A549 (cell line): ENCODE measurements around the gene DNAJB1. TPM values are rescaled to one million over a fixed set of nuclear protein-coding genes. Genes with fewer than 3 reads are reported as not detected.

ENCODE experiments used
- ATAC-seq, 2 experiments: fragments of 200-7000 bp in 1 of 2; fragments of >200 bp in 1 of 2; cut with Nextera tagmentation in 1 of 2; cut with Tn5 transposase in 1 of 2; 3 replicates each; pipeline versions ENCODE4 v1.8.0 to v1.9.1; 2018 to 2020; ENCODE audit warnings: mild to moderate bottlenecking in 1 of 2, moderate library complexity in 1 of 2
- CTCF ChIA-PET: fragments of 300-600 bp; sonication (Branson Sonifier 250); formaldehyde crosslinking; extraction: SDS; loops from one replicate; lab custom pipeline; 2021; ENCODE audit warnings: antibody characterized with exemption, inconsistent platforms; lab: Yijun Ruan, JAX
- POLR2A ChIA-PET: fragments of 350-600 bp; formaldehyde crosslinking; extraction: SDS; loops from one replicate; lab custom pipeline; 2021; ENCODE audit warnings: antibody characterized with exemption, inconsistent platforms; lab: Yijun Ruan, JAX
- DNase-seq, 2 experiments: peaks; one replicate each; pipeline versions ENCODE4 v3.0.0 to v3.0.0-alpha.2; 2011 to 2016; ENCODE audit warnings: low read depth in 1 of 2, low spot score in 1 of 2
- FAIRE-seq: peaks from 2 replicates; lab custom pipeline; 2011; peaks lifted over from hg19 to GRCh38; lab: Jason Lieb, UNC
- H3K27ac ChIP-seq, 2 experiments: fragments of >200 bp; sonication (Bioruptor Twin); formaldehyde crosslinking; 3 replicates each; pipeline ENCODE4 v1.5.1; 2016 to 2017
- H3K4me1 ChIP-seq: fragments of >200 bp; sonication (Bioruptor Twin); formaldehyde crosslinking; 3 replicates; pipeline ENCODE4 v1.6.1; 2016
- H3K4me2 ChIP-seq: fragments of >200 bp; sonication (Bioruptor Twin); formaldehyde crosslinking; 3 replicates; pipeline ENCODE4 v1.6.1; 2016
- H3K4me3 ChIP-seq: fragments of >200 bp; sonication (Bioruptor Twin); formaldehyde crosslinking; 3 replicates; pipeline ENCODE4 v1.5.1; 2016
- H3K9me3 ChIP-seq: fragments of >200 bp; sonication (Bioruptor Twin); formaldehyde crosslinking; 3 replicates; pipeline ENCODE4 v1.6.1; 2016
- CBX8 ChIP-seq: fragments of 200-600 bp; sonication (generic); IDR thresholded peaks from 2 replicates; pipeline ENCODE4 v1.6.1; 2016
- CHD4 ChIP-seq: fragments of 200-600 bp; sonication (generic); IDR thresholded peaks from 2 replicates; pipeline ENCODE4 v1.6.1; 2016; ENCODE audit warnings: antibody characterized with exemption, mild to moderate bottlenecking, borderline replicate concordance
- EHF ChIP-seq: fragments of 250-450 bp; sonication (Bioruptor Pico); IDR thresholded peaks from 2 replicates; pipeline ENCODE4 v1.5.0; 2020; ENCODE audit warnings: mild to moderate bottlenecking
- EHMT2 ChIP-seq: fragments of 200-600 bp; sonication (generic); IDR thresholded peaks from 2 replicates; pipeline ENCODE4 v1.6.1; 2016; ENCODE audit warnings: antibody characterized with exemption, low read depth, mild to moderate bottlenecking, moderate library complexity
- ELK1 ChIP-seq: fragments of 150-350 bp; IDR thresholded peaks from 2 replicates; pipeline ENCODE4 v1.6.1; 2014; ENCODE audit warnings: low read depth, mild to moderate bottlenecking, low read length
- FOXS1 ChIP-seq: fragments of 250-450 bp; sonication (Bioruptor Pico); IDR thresholded peaks from 2 replicates; pipeline ENCODE4 v1.5.0; 2020; ENCODE audit warnings: mild to moderate bottlenecking, moderate library complexity
- GATA3 ChIP-seq: IDR thresholded peaks from 2 replicates; pipeline ENCODE4 v1.6.1; 2012; ENCODE audit warnings: borderline replicate concordance
- HEYL ChIP-seq: fragments of 250-450 bp; sonication (Bioruptor Pico); IDR thresholded peaks from 2 replicates; pipeline ENCODE4 v1.8.0; 2021; ENCODE audit warnings: mild to moderate bottlenecking, moderate library complexity
- KDM5A ChIP-seq: fragments of 200-600 bp; sonication (generic); IDR thresholded peaks from 2 replicates; pipeline ENCODE4 v1.6.1; 2016; ENCODE audit warnings: antibody characterized with exemption, mild to moderate bottlenecking
- MYC ChIP-seq: IDR thresholded peaks from 2 replicates; pipeline ENCODE4 v1.6.1; 2012; ENCODE audit warnings: mild to moderate bottlenecking, inconsistent platforms, low read length, improper control_type of control experiment, borderline replicate concordance
- NFE2L2 ChIP-seq: fragments of 150-350 bp; conservative IDR thresholded peaks from 2 replicates; pipeline ENCODE4 v1.6.1; 2014; ENCODE audit warnings: low read length
- NPAS2 ChIP-seq: fragments of 250-450 bp; sonication (Bioruptor Pico); IDR thresholded peaks from 2 replicates; pipeline ENCODE4 v1.8.0; 2022; ENCODE audit warnings: mild to moderate bottlenecking, moderate library complexity, borderline replicate concordance
- PBX3 ChIP-seq: IDR thresholded peaks from 2 replicates; pipeline ENCODE4 v1.6.1; 2012
- POLR2A ChIP-seq: IDR thresholded peaks from 2 replicates; pipeline ENCODE4 v1.6.1; 2012; ENCODE audit warnings: mild to moderate bottlenecking, low read length
- POLR2AphosphoS2 ChIP-seq: conservative IDR thresholded peaks from 2 replicates; pipeline ENCODE4 v1.6.1; 2012; ENCODE audit warnings: low read length, improper control_type of control experiment, inconsistent platforms
- RAD21 ChIP-seq, 2 experiments: fragments of >200 bp in 1 of 2; sonication (Bioruptor Twin) in 1 of 2; formaldehyde crosslinking in 1 of 2; IDR thresholded peaks in 1 of 2; conservative IDR thresholded peaks in 1 of 2; 2 replicates in 1 of 2; 3 replicates in 1 of 2; pipeline ENCODE4 v1.6.1; 2012 to 2018; ENCODE audit warnings: inconsistent platforms in 1 of 2
- REST ChIP-seq: fragments of 200-600 bp; sonication (generic); IDR thresholded peaks from 2 replicates; pipeline ENCODE4 v1.6.1; 2016; ENCODE audit warnings: antibody characterized with exemption, mild to moderate bottlenecking, moderate library complexity
- RNF2 ChIP-seq: fragments of 200-600 bp; sonication (generic); IDR thresholded peaks from 2 replicates; pipeline ENCODE4 v1.6.1; 2016; ENCODE audit warnings: low read depth, mild to moderate bottlenecking, antibody characterized with exemption, moderate library complexity, borderline replicate concordance
- TFCP2L1 ChIP-seq: fragments of 250-450 bp; sonication (Bioruptor Pico); IDR thresholded peaks from 2 replicates; pipeline ENCODE4 v1.5.0; 2021; ENCODE audit warnings: mild to moderate bottlenecking
- ZFP36 ChIP-seq: fragments of 450-650 bp; IDR thresholded peaks from 2 replicates; pipeline ENCODE4 v1.6.1; 2014; ENCODE audit warnings: borderline replicate concordance; ENCODE audit not compliant: partially characterized antibody
- ZSCAN20 ChIP-seq: fragments of 250-450 bp; sonication (Bioruptor Pico); IDR thresholded peaks from 2 replicates; pipeline ENCODE4 v1.8.0; 2022; ENCODE audit warnings: mild to moderate bottlenecking, moderate library complexity
- WGBS: methylation state at CpG from one replicate; pipeline ENCODE4 v1.1.6; 2017; ENCODE audit errors: missing lambda C conversion rate; 5-methylcytosine and 5-hydroxymethylcytosine counted together
- polyA plus RNA-seq, 4 experiments: library from polyadenylated mRNA; depleted of rRNA in 3 of 4; stranded (reverse); fragments of >200 nt; fragmentation: RNase III in 1 of 4; extraction: RNeasy Plus Mini Kit Qiagen cat#74134 plus additional on column Dnase treatment in 1 of 4; gene quantifications; 2 replicates in 3 of 4; 3 replicates in 1 of 4; pipeline ENCODE4 v1.2.3, GENCODE V29; 2011 to 2017
- TF ChIP-seq, protein P1 (sequence below): fragments of >200 bp; sonication (Bioruptor Twin); formaldehyde crosslinking; IDR thresholded peaks from 3 replicates; pipeline ENCODE4 v1.6.1; 2016
- TF ChIP-seq, protein P2 (sequence below): IDR thresholded peaks from 2 replicates; pipeline ENCODE4 v1.6.1; 2012; ENCODE audit warnings: low read depth, borderline replicate concordance

The DNAJB1 gene
- polyA plus RNA-seq, 2 of the 4 experiments (the other 2 are of a cell fraction) = 124 to 128 TPM

DNA sequence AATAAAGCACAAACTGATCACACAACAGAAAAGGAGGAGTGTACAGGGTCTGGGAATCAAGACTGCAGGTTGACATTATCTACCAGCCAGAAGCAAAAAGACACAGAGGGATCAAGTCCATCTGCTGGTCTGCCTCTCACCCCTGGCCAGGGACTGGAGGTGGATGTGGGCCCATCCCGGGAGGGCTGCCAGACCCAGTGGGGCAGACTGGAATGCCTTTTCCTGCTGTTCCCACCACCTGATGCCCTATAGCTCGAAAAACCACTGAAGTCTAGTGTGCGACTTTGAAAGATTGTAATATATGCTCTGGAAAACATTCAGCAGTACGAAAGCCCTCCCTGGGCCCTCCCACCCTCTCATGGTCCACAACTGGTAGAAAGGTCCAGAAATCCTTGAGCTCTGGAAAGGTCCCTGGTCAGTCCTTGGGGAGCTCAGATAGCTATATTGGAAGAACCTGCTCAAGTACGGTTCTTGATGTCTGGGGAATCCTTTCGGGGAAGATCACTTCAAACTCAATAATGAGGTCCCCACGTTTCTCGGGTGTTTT, 2.6 kb downstream of the DNAJB1 start:
- ATAC-seq = no peak
- peak overlapping the region; percentile 99 to 100; a peak in 5 of 6 replicates for H3K27ac ChIP-seq
- peaks cover 61% of the 10 kb centered on the region for H3K4me1 ChIP-seq
- ChIA-PET POLR2A (no interaction called here), CTCF (interaction anchor here (0.9 to 3.5 kb wide), 4 partner anchors 8 to 41 kb away, joined by 3 to 17 read pairs (median 3); no protein-coding TSS in a partner anchor)
- no peak for DNase-seq
- H3K4me2 ChIP-seq = peak overlapping the region; percentile 93
- WGBS = 49% methylated on average over 8 of the region's 8 CpGs
- no peak for FAIRE-seq
- TF ChIP-seq, protein P1, sequence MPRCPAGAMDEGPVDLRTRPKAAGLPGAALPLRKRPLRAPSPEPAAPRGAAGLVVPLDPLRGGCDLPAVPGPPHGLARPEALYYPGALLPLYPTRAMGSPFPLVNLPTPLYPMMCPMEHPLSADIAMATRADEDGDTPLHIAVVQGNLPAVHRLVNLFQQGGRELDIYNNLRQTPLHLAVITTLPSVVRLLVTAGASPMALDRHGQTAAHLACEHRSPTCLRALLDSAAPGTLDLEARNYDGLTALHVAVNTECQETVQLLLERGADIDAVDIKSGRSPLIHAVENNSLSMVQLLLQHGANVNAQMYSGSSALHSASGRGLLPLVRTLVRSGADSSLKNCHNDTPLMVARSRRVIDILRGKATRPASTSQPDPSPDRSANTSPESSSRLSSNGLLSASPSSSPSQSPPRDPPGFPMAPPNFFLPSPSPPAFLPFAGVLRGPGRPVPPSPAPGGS = no peak
- TF ChIP-seq RNF2 = no peak
- TF ChIP-seq POLR2A = no peak
- TF ChIP-seq CBX8 = no peak
- no peak for TF ChIP-seq ZSCAN20 (CRISPR knock-in tag)
- TF ChIP-seq EHMT2 = no peak
- TF ChIP-seq GATA3 = no peak
- no peak for TF ChIP-seq EHF
- TF ChIP-seq CHD4 = no peak
- TF ChIP-seq PBX3 = no peak
- TF ChIP-seq HEYL = no peak
- H3K4me3 ChIP-seq = peak overlapping the region; percentile 100
- H3K9me3 ChIP-seq = no peaks in the 10 kb centered on the region

DNA sequence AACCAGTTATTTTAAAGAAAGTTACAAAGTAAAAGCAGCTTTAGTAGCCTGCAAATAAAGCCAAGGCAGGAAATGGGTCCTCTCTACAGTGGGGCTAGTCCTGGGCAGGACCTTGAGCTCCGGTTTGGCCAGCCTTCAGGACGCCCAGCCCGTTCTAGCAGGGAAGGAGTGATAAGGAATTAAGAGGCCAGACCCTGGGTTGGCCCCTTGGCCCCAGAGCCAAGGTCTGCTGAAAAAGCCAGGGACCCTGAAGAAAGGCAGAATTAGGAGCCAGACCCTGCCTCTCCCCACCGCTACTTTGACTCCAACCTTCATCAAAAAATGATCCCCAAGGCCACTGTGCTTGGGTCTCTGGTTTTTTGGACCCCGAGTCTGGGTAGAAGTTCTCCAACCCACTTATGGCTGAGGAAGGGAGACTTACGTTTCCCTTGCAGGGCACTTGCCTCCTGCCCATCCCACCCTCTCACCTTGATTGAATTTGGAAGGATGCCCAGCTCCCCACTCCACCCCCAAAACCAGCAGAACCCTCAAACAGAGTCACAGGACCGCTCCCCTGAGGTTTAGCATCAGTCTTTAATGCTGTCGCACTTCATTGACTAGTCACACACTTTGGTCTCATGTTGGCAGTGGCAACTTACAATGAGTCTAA, 3.9 kb downstream of the DNAJB1 start:
- DNase-seq = no peak
- peak overlapping the region; percentile 93 for H3K4me2 ChIP-seq
- H3K27ac ChIP-seq = peak overlapping the region; percentile 99 to 100; a peak in 4 of 6 replicates
- WGBS = 77% methylated on average over 8 of the region's 8 CpGs
- FAIRE-seq = no peak
- ChIA-PET CTCF (interaction anchor here (1.0 to 1.9 kb wide), 4 partner anchors 8 to 42 kb away, joined by 3 to 11 read pairs (median 4); no protein-coding TSS in a partner anchor), POLR2A (no interaction called here)
- H3K4me1 ChIP-seq = peaks cover 60% of the 10 kb centered on the region
- no peak overlapping the region for H3K4me3 ChIP-seq
- H3K9me3 ChIP-seq = no peaks in the 10 kb centered on the region
- no peak for TF ChIP-seq ZFP36
- ATAC-seq = no peak

DNA sequence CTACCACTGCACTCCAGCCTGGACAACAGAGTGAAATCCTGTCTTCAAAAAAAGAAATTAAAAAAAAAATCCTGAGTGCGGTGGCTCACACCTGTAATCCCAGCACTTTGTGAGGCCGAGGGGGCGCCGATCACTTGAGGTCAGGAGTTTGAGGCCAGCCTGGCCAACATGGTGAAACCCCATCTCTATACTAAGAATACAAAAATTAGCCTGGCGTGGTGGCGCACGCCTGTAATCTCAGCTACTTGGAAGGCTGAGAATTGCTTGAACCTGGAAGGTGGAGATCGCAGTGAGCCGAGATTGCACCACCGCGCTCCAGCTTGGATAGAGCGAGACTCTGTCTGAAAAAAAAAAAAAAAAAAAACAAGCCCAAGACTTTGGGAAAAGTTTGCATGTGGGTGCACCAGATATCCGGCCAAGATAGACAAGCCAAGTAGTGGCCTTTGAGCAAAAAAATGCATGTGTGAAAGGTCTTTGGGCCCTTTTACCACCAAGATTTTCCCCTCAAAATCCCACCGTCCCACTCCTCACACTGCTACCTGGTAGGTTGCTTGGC, 5.7 kb downstream of the DNAJB1 start:
- DNase-seq (no peak), FAIRE-seq (no peak), ATAC-seq (no peak)
- no peaks in the 10 kb centered on the region for H3K9me3 ChIP-seq
- ChIA-PET CTCF (interaction anchor here (1.5 to 2.3 kb wide), 2 partner anchors 8 to 32 kb away, joined by 4 to 8 read pairs; no protein-coding TSS in a partner anchor), POLR2A (interaction anchor here (0.7 kb wide), 1 partner anchor 17 kb away, joined by 6 read pairs; no protein-coding TSS in a partner anchor)
- no peak overlapping the region for H3K4me3 ChIP-seq
- H3K4me1 ChIP-seq = peaks cover 71% of the 10 kb centered on the region
- peak overlapping the region; percentile 2 to 100; a peak in 4 of 6 replicates for H3K27ac ChIP-seq
- H3K4me2 ChIP-seq = no peak overlapping the region
- no peak for TF ChIP-seq REST
- no peak for TF ChIP-seq NFE2L2
- TF ChIP-seq RAD21 (conservative IDR thresholded peaks at IDR 0.05 in 1 of 2, IDR thresholded peaks at IDR 0.05 in 1 of 2) = no peak
- TF ChIP-seq POLR2AphosphoS2 = no peak
- no peak for TF ChIP-seq FOXS1
- TF ChIP-seq TFCP2L1 (CRISPR knock-in tag) = no peak
- no peak for TF ChIP-seq MYC
- TF ChIP-seq ELK1 = no peak
- TF ChIP-seq NPAS2 (CRISPR knock-in tag) = no peak
- no peak for TF ChIP-seq HEYL
- TF ChIP-seq KDM5A = no peak
- TF ChIP-seq, protein P1 = no peak
- TF ChIP-seq, protein P2, sequence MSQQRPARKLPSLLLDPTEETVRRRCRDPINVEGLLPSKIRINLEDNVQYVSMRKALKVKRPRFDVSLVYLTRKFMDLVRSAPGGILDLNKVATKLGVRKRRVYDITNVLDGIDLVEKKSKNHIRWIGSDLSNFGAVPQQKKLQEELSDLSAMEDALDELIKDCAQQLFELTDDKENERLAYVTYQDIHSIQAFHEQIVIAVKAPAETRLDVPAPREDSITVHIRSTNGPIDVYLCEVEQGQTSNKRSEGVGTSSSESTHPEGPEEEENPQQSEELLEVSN = no peak
- WGBS = 93% methylated on average over 14 of the region's 14 CpGs
